ENCODE measurements around the gene AP4M1.

GRCh38 chr7:100066953-100067352 lies 34.5 kb upstream of the AP4M1 start:
- TF ChIP-seq ZNF8 (CRISPR knock-in tag; IDR thresholded peaks at IDR 0.05) (no peak), ZFP30 (CRISPR knock-in tag; IDR thresholded peaks at IDR 0.05) (no peak), RARB (CRISPR knock-in tag; IDR thresholded peaks at IDR 0.05) (no peak), ESRRG (CRISPR knock-in tag; IDR thresholded peaks at IDR 0.05) (no peak), CREB5 (CRISPR knock-in tag; IDR thresholded peaks at IDR 0.05; ENCODE audit: low read depth) (no peak), POU6F1 (CRISPR knock-in tag; IDR thresholded peaks at IDR 0.05; ENCODE audit: borderline replicate concordance, low read depth) (no peak), PATZ1 (CRISPR knock-in tag; IDR thresholded peaks at IDR 0.05; ENCODE audit: borderline replicate concordance) (no peak), ISL1 (CRISPR knock-in tag; IDR thresholded peaks at IDR 0.05) (no peak), TCF4 (CRISPR knock-in tag; IDR thresholded peaks at IDR 0.05; ENCODE audit: borderline replicate concordance) (no peak), OSR1 (CRISPR knock-in tag; IDR thresholded peaks at IDR 0.05) (no peak), PPARA (CRISPR knock-in tag; IDR thresholded peaks at IDR 0.05; ENCODE audit: borderline replicate concordance) (no peak), TSHZ2 (CRISPR knock-in tag; IDR thresholded peaks at IDR 0.05) (no peak), SNAI2 (CRISPR knock-in tag; IDR thresholded peaks at IDR 0.05) (no peak), BACH2 (CRISPR knock-in tag; IDR thresholded peaks at IDR 0.05; ENCODE audit: borderline replicate concordance) (no peak)
